OCI-LY1 (cell line): Measurements from ENCODE around the gene CIRBP.
A peak's percentile ranks its signal among the peaks of the same experiment; 100 is the strongest.

Experiments used
- H2AFZ ChIP-seq: fragments of 200-600 bp; sonication (generic), shearing (Covaris generic); 2 replicates; pipeline ENCODE4 v1.6.0; 2014; ENCODE audit warnings: antibody characterized with exemption, mild to moderate bottlenecking, low read length
- H3F3A ChIP-seq: fragments of 200-600 bp; sonication (generic), shearing (Covaris generic); 2 replicates; pipeline ENCODE4 v1.6.0; 2014; ENCODE audit warnings: mild to moderate bottlenecking, antibody characterized with exemption, low read length, moderate library complexity; ENCODE audit not compliant: insufficient read depth
- H3K27ac ChIP-seq: fragments of 200-600 bp; sonication (generic); 2 replicates; pipeline ENCODE4 v1.5.1; 2014; ENCODE audit warnings: low read length, mixed run types, mild to moderate bottlenecking, low read depth; ENCODE audit not compliant: poor library complexity, severe bottlenecking
- H3K27me3 ChIP-seq: fragments of 200-600 bp; sonication (generic); 2 replicates; pipeline ENCODE4 v1.6.0; 2014; ENCODE audit warnings: antibody characterized with exemption, mild to moderate bottlenecking, low read length, moderate library complexity; ENCODE audit not compliant: insufficient read depth
- H3K36me3 ChIP-seq: fragments of 200-600 bp; sonication (generic); 2 replicates; pipeline ENCODE4 v1.6.1; 2014; ENCODE audit warnings: mild to moderate bottlenecking, antibody characterized with exemption, low read length, moderate library complexity, mixed read lengths; ENCODE audit not compliant: insufficient read depth
- H3K4me1 ChIP-seq: fragments of 200-600 bp; sonication (generic); 2 replicates; pipeline ENCODE4 v1.5.1; 2014; ENCODE audit warnings: mild to moderate bottlenecking, low read length, moderate library complexity; ENCODE audit not compliant: insufficient read depth, severe bottlenecking
- H3K4me2 ChIP-seq: fragments of 200-600 bp; sonication (generic), shearing (Covaris generic); 2 replicates; pipeline ENCODE4 v1.6.1; 2014; ENCODE audit warnings: low read length
- H3K4me3 ChIP-seq: fragments of 200-600 bp; sonication (generic); 2 replicates; pipeline ENCODE4 v1.5.1; 2014; ENCODE audit warnings: low read length, low read depth, mild to moderate bottlenecking, mixed read lengths; ENCODE audit not compliant: poor library complexity, severe bottlenecking
- H3K79me2 ChIP-seq: fragments of 200-600 bp; shearing (Covaris generic); 2 replicates; pipeline ENCODE4 v1.6.1; 2016; ENCODE audit warnings: mixed run types, low read length, mixed read lengths; ENCODE audit not compliant: insufficient read depth
- H3K9ac ChIP-seq: fragments of 200-600 bp; sonication (generic), shearing (Covaris generic); 2 replicates; pipeline ENCODE4 v1.6.1; 2014; ENCODE audit warnings: mild to moderate bottlenecking, low read length, mixed read lengths
- H3K9me2 ChIP-seq: fragments of 200-600 bp; sonication (generic), shearing (Covaris generic); 2 replicates; pipeline ENCODE4 v1.6.1; 2014; ENCODE audit warnings: low read depth, mild to moderate bottlenecking, low read length, mixed read lengths
- H3K9me3 ChIP-seq: fragments of 200-600 bp; shearing (Covaris generic); 2 replicates; pipeline ENCODE4 v1.6.1; 2014; ENCODE audit warnings: low read length, mixed read lengths
- H4K20me1 ChIP-seq: fragments of 200-600 bp; sonication (generic), shearing (Covaris generic); 2 replicates; pipeline ENCODE4 v1.6.0; 2016; ENCODE audit warnings: mild to moderate bottlenecking, low read length; ENCODE audit not compliant: insufficient read depth
- CTCF ChIP-seq: fragments of 200-600 bp; sonication (generic), shearing (Covaris generic); IDR thresholded peaks from 2 replicates; pipeline ENCODE4 v1.5.1; 2017; ENCODE audit warnings: mild to moderate bottlenecking, antibody characterized with exemption, low read length, moderate library complexity, mixed read lengths
- EZH2 ChIP-seq: fragments of 200-600 bp; sonication (generic), shearing (Covaris generic); IDR thresholded peaks from 2 replicates; pipeline ENCODE4 v1.8.0; 2017; ENCODE audit warnings: borderline replicate concordance, mixed run types, mild to moderate bottlenecking, antibody characterized with exemption, low read length, moderate library complexity, mixed read lengths

CIRBP gene

GRCh38 chr19:1249298-1249989 lies 19.7 kb upstream of the CIRBP start:
- peaks cover 17% of the 10 kb centered on the region for H3K36me3 ChIP-seq
- no peaks in the 10 kb centered on the region for H3K9me3 ChIP-seq
- no peaks in the 10 kb centered on the region for H3K27me3 ChIP-seq
- H3K4me2 ChIP-seq, result peak overlapping the region; percentile 85
- TF ChIP-seq EZH2 (no peak), CTCF (no peak)
- H3K4me1 ChIP-seq, result peaks cover 33% of the 10 kb centered on the region
- H3K9ac ChIP-seq, result peak overlapping the region; percentile 91
- no peaks in the 10 kb centered on the region for H3K79me2 ChIP-seq
- no peak overlapping the region for H2AFZ ChIP-seq
- H3K9me2 ChIP-seq, result no peaks in the 10 kb centered on the region
- H3K27ac ChIP-seq, result peak overlapping the region; percentile 48
- no peaks in the 10 kb centered on the region for H3F3A ChIP-seq
- H3K4me3 ChIP-seq, result peak overlapping the region; percentile 76
- no peaks in the 10 kb centered on the region for H4K20me1 ChIP-seq

GRCh38 chr19:1249990-1250436 lies 19.1 kb upstream of the CIRBP start:
- H3K9me3 ChIP-seq, result no peaks in the 10 kb centered on the region
- H2AFZ ChIP-seq, result no peak overlapping the region
- H3F3A ChIP-seq, result no peaks in the 10 kb centered on the region
- H4K20me1 ChIP-seq, result no peaks in the 10 kb centered on the region
- no peaks in the 10 kb centered on the region for H3K9me2 ChIP-seq
- peaks cover 27% of the 10 kb centered on the region for H3K4me1 ChIP-seq
- peaks cover 22% of the 10 kb centered on the region for H3K36me3 ChIP-seq
- no peaks in the 10 kb centered on the region for H3K79me2 ChIP-seq
- peak overlapping the region; percentile 85 for H3K4me2 ChIP-seq
- TF ChIP-seq CTCF, result no peak
- TF ChIP-seq EZH2, result no peak
- peak overlapping the region; percentile 48 for H3K27ac ChIP-seq
- no peaks in the 10 kb centered on the region for H3K27me3 ChIP-seq
- H3K9ac ChIP-seq, result peak overlapping the region; percentile 91
- peak overlapping the region; percentile 76 for H3K4me3 ChIP-seq

- peaks cover 21% of the 10 kb centered on the region for H3K4me1 ChIP-seq
- no peak overlapping the region for H2AFZ ChIP-seq
- H3K9ac ChIP-seq, result peak overlapping the region; percentile 91
- TF ChIP-seq CTCF, result no peak
- TF ChIP-seq EZH2, result no peak
- peak overlapping the region; percentile 95 for H3K27ac ChIP-seq
- H3K4me2 ChIP-seq, result peak overlapping the region; percentile 85
- H3K79me2 ChIP-seq, result no peaks in the 10 kb centered on the region
- no peaks in the 10 kb centered on the region for H3F3A ChIP-seq
- H3K36me3 ChIP-seq, result peaks cover 29% of the 10 kb centered on the region
- no peaks in the 10 kb centered on the region for H3K27me3 ChIP-seq
- no peaks in the 10 kb centered on the region for H3K9me2 ChIP-seq
- H3K9me3 ChIP-seq, result no peaks in the 10 kb centered on the region
- peak overlapping the region; percentile 76 for H3K4me3 ChIP-seq
- H4K20me1 ChIP-seq, result no peaks in the 10 kb centered on the region
Measured at GRCh38 chr19:1250437-1251260, 18.5 kb upstream of the CIRBP start.
